ENCODE results near the gene ZNF519. TPM values are rescaled to one million over a fixed set of nuclear protein-coding genes. Genes with fewer than 3 reads are reported as not detected.

ZNF519 gene
- total RNA-seq, 1 experiment from 2014 or later, result 6.4 TPM

- peaks cover 5% of the 10 kb centered on the region for H3K9me3 ChIP-seq
- H3K36me3 ChIP-seq, result peaks cover 73% of the 10 kb centered on the region
- no peak for DNase-seq
- no peak overlapping the region for H3K4me3 ChIP-seq
- no peaks in the 10 kb centered on the region for H3K27me3 ChIP-seq
These were observed 11.3 kb downstream of the ZNF519 start for GRCh38 chr18:14120926-14121325.

DNA sequence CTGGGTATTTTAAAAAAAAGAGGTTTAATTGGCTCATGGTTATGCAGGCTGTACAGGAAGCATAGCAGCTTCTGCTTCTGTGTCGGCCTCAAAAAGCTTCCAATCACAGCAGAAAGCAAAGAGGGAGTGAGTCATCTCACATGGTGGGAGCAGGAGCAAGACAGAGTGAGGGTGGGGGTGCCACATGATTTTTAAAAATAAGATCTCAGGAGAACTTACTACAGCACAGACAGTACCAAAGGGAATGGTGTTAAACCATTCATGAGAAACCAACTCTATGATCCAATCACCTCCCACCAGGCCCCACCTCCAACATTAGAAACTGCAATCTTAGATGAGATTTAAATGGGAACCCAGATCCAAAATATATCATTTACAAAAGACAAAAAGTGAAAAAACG lies 14.6 kb downstream of the ZNF519 start:
- Histone ChIP-seq H3K4me3 (no peak overlapping the region), H3K27me3 (no peaks in the 10 kb centered on the region), H3K9me3 (peaks cover 9% of the 10 kb centered on the region), H3K36me3 (peaks cover 80% of the 10 kb centered on the region)
- no peak for DNase-seq

- DNase-seq, result no peak
- no peaks in the 10 kb centered on the region for H3K27me3 ChIP-seq
- peaks cover 32% of the 10 kb centered on the region for H3K9me3 ChIP-seq
- peaks cover 50% of the 10 kb centered on the region for H3K36me3 ChIP-seq
- H3K4me3 ChIP-seq, result no peak overlapping the region
These were observed 25.3 kb downstream of the ZNF519 start for GRCh38 chr18:14106906-14107305.

DNA sequence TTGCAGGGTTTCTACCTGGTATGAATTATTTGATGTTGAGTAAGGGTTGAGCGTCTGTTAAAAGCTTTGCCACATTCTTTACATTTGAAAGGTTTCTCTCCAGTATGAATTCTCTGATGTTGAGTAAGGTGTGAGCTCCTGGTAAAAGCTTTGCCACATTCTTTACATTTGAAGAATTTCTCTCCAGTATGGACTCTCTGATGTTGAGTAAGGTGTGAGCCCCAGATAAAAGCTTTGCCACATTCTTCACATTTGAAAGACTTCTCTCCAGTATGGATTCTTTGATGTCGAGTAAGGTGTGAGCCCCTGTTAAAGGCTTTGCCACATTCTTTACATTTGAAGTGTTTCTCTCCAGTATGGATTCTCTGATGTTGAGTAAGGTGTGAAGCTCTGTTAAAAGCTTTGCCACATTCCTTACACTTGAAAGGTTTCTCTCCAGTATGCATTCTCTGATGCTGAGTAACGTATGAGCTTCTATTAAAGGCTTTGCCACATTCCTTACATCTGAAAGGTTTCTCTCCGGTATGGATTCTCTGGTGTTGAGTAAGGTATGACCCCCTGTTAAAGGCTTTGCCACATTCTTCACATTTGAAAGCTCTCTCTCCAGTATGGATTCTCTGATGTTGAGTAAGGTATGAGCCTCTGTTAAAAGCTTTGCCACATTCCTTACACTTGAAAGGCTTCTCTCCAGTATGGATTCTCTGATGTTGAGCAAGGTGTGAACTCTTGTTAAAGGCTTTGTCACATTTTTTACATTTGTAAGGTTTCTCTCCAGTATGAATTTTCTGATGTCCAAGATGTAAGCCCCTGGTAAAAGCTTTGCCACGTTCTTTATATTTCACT lies 27.1 kb downstream of the ZNF519 start:
- Histone ChIP-seq H3K4me3 (no peak overlapping the region), H3K9me3 (peaks cover 28% of the 10 kb centered on the region), H3K27me3 (no peaks in the 10 kb centered on the region), H3K36me3 (peaks cover 64% of the 10 kb centered on the region)
- DNase-seq, result no peak

DNA sequence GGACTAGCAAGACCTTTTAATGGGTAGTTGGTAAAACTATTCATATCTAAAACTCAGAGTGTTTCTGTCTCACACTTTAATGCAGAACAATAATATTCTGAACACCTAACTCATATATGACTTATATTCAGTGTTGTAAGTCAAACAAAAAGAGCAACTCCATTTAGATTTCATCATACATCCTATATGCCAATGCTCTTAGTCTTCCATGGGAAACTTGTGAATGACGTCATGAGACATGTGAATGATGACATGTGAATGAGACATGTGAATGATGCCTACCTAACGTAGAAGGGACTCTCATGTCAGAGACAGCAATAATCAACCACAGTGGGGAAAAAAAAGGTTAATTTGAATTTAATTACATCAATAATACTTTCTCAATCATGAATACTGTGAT lies 28.0 kb downstream of the ZNF519 start:
- H3K9me3 ChIP-seq, result peaks cover 28% of the 10 kb centered on the region
- H3K36me3 ChIP-seq, result peaks cover 70% of the 10 kb centered on the region
- no peak overlapping the region for H3K4me3 ChIP-seq
- DNase-seq, result no peak
- no peaks in the 10 kb centered on the region for H3K27me3 ChIP-seq

- Histone ChIP-seq H3K36me3 (peaks cover 63% of the 10 kb centered on the region), H3K4me3 (no peak overlapping the region), H3K27me3 (no peaks in the 10 kb centered on the region), H3K9me3 (peaks cover 23% of the 10 kb centered on the region)
- no peak for DNase-seq
These were observed 31.5 kb downstream of the ZNF519 start for GRCh38 chr18:14100503-14101286.

- Histone ChIP-seq H3K27me3 (no peaks in the 10 kb centered on the region), H3K36me3 (peaks cover 49% of the 10 kb centered on the region), H3K4me3 (no peak overlapping the region), H3K9me3 (peaks cover 11% of the 10 kb centered on the region)
- DNase-seq, result no peak
These were observed 33.8 kb downstream of the ZNF519 start for GRCh38 chr18:14098428-14098827.

DNA sequence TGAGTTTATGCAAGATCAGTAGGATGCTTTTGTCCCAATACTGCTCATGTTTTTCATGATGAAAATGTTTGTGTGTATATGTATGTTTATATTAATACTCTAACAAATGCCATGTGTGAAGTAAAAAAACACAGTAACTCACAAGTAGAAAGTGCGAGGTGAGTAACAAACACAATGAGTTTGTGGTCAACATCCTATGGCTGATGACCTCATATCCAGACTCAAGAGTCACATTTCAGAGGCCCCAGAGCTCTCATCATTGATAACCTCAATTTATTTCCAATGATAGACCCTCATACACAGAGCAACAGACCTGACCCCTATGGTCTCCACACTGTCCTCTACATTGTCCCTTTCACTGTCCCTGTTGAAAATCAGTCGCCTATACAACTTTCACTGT lies 34.5 kb downstream of the ZNF519 start:
- no peak for DNase-seq
- Histone ChIP-seq H3K27me3 (no peaks in the 10 kb centered on the region), H3K9me3 (peaks cover 5% of the 10 kb centered on the region), H3K4me3 (no peak overlapping the region), H3K36me3 (peaks cover 44% of the 10 kb centered on the region)

GRCh38 chr18:14093307-14093915 lies 38.8 kb downstream of the ZNF519 start:
- DNase-seq, result no peak
- no peaks in the 10 kb centered on the region for H3K9me3 ChIP-seq

DNA sequence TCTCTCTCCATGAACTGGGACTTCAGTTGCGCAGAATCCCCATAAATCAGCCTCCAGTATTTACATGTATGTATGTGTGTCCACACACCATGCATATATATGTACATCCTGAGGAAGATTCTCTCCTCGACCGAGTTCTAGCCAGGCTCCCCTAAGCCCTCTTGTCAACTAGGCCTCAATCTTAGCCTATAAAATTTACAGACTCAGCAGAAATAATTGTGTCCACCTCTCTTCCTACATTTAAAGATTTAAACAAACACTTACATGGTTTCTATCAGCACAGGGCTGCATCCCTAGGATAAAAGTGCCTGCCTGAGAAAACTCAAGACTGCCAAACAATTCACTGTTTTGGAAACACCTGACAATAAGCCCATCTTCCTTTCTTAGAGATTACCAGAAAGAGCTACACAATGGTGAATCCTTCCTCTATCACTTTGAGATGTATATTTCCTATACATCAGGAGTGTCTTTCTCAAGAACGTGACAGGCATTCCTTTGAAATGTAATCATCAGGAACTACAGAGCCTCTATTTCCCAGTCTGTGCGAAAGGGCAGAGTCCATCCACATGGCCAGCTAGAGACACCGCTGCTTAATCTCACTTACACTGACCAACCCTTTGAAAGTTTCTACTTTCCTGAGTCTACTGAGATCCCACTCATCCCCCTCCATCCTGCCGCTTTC lies 39.5 kb downstream of the ZNF519 start:
- Histone ChIP-seq H3K9me3 (no peaks in the 10 kb centered on the region), H3K36me3 (peaks cover 11% of the 10 kb centered on the region; the same call in 1 of the 2 replicates), H3K4me3 (no peak overlapping the region), H3K27me3 (no peaks in the 10 kb centered on the region)
- DNase-seq, result no peak

More at GRCh38 chr18:14093307-14093915, 38.8 kb downstream of the ZNF519 start:
- Histone ChIP-seq H3K27me3 (no peaks in the 10 kb centered on the region), H3K36me3 (peaks cover 15% of the 10 kb centered on the region), H3K4me3 (no peak overlapping the region)

- Histone ChIP-seq H3K9me3 (no peaks in the 10 kb centered on the region), H3K27me3 (no peaks in the 10 kb centered on the region), H3K4me3 (no peak overlapping the region), H3K36me3 (no peaks in the 10 kb centered on the region)
- peak; percentile 20 for DNase-seq
These were observed 42.5 kb downstream of the ZNF519 start for GRCh38 chr18:14089781-14090180.

GRCh38 chr18:14089191-14089590 lies 43.0 kb downstream of the ZNF519 start:
- H3K27me3 ChIP-seq, result no peaks in the 10 kb centered on the region
- H3K4me3 ChIP-seq, result no peak overlapping the region
- no peak for DNase-seq
- no peaks in the 10 kb centered on the region for H3K9me3 ChIP-seq
- no peaks in the 10 kb centered on the region for H3K36me3 ChIP-seq

DNA sequence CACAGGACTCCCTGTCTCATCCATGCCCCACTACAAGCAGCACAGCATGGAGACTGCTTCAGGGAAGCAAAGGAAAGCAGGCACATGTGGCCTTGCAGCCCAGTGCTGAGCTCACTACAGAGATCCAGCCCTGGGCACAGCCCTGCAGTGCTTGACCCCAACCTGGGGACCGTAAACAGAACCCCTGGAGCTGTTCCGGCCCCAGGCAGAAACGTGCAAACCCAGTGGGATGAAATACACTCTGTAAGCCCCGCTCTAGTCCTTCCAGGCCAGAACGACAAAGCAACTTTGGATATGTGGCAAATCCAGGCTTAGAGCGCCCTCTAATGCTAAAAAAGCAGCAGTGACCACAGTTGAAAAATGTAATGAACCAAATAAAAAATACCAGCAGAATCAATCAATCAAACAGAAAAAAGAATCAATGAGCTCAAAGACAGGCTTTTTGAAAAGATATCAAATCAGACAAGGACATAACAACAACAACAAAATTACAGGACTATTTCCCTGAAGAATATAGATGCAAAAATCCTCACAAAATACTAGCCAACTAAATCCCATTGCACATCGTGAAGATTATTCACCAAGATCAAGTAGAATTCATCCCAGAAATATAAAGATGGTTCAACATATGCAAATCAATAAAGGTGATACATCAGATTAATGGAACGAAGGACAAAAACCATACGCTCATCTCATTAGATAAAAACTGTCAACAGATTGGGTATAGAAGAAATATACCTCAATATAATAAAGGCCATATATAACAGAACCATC lies 45.6 kb downstream of the ZNF519 start:
- no peak for DNase-seq
- no peak overlapping the region for H3K4me3 ChIP-seq
- H3K36me3 ChIP-seq, result no peaks in the 10 kb centered on the region
- no peaks in the 10 kb centered on the region for H3K9me3 ChIP-seq
- no peaks in the 10 kb centered on the region for H3K27me3 ChIP-seq

GRCh38 chr18:14085770-14086457 lies 46.3 kb downstream of the ZNF519 start:
- no peaks in the 10 kb centered on the region for H3K27me3 ChIP-seq
- H3K9me3 ChIP-seq, result no peaks in the 10 kb centered on the region
- no peak overlapping the region for H3K4me3 ChIP-seq
- H3K36me3 ChIP-seq, result no peaks in the 10 kb centered on the region
- DNase-seq, result peak; percentile 46

DNA sequence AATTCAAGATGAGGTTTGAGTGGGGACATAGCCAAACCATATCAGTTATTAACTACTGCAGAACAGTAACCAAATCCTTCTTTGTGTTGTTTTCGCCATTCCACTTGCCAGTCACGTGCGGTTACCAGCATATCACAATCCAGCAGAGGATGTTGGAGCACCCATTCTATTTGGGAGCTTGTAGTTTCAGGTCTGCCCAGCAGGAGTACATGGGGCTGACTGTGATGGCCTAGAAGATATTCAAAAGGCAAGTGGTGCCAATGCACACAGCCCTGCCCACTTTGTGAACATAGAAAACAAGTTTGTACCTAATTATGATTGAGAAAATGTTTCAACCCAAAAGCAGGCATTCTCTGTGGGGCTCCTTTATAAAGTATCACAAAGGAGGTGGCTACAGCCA lies 57.0 kb downstream of the ZNF519 start:
- peaks cover 3% of the 10 kb centered on the region; the same call in 1 of the 2 replicates for H3K36me3 ChIP-seq
- H3K4me3 ChIP-seq, result no peak overlapping the region
- no peaks in the 10 kb centered on the region for H3K27me3 ChIP-seq
- no peaks in the 10 kb centered on the region for H3K9me3 ChIP-seq
- DNase-seq, result no peak
